Transverse colon (tissue), 4 donors: ENCODE results near the gene IGF1. TPM values are rescaled to one million over a fixed set of nuclear protein-coding genes. Genes with fewer than 3 reads are reported as not detected.

ENCODE experiments used
- DNase-seq: peaks from one replicate; pipeline ENCODE4 v3.0.0-alpha.2; 2019
- H3K27ac ChIP-seq, 4 donors: fragments of 200-600 bp; sonication (generic); 2 replicates each; pipeline ENCODE4 v1.5.1; 2016 to 2018; ENCODE audit warnings: inconsistent platforms in 4 of 4
- H3K27me3 ChIP-seq: fragments of 200-600 bp; sonication (generic); 2 replicates; pipeline ENCODE4 v1.5.1; 2017; ENCODE audit warnings: inconsistent platforms
- H3K36me3 ChIP-seq, 4 donors: fragments of 200-600 bp; sonication (generic); 2 replicates each; pipeline ENCODE4 v1.5.1; 2017 to 2019; ENCODE audit warnings: inconsistent platforms in 4 of 4
- H3K4me1 ChIP-seq, 4 donors: fragments of 200-600 bp; sonication (generic); 2 replicates each; pipeline ENCODE4 v1.5.1; 2017 to 2020; ENCODE audit warnings: inconsistent platforms in 4 of 4
- H3K4me3 ChIP-seq, 4 donors: fragments of 200-600 bp; sonication (generic); 1 replicate in 1 of 4; 2 replicates in 3 of 4; pipeline versions ENCODE4 v1.5.1 to v1.6.1; 2017 to 2019; ENCODE audit warnings: inconsistent platforms in 4 of 4
- H3K9me3 ChIP-seq, 2 donors: fragments of 200-600 bp; sonication (generic); 2 replicates each; pipeline ENCODE4 v1.5.1; 2017 to 2019; ENCODE audit warnings: inconsistent platforms in 2 of 2
- EP300 ChIP-seq: sonication (generic); formaldehyde crosslinking; IDR thresholded peaks from one replicate; pipeline ENCODE4 v1.6.1; 2017; ENCODE audit warnings: antibody characterized with exemption, low read depth
- POLR2A ChIP-seq: fragments of 450-650 bp; IDR thresholded peaks from one replicate; pipeline ENCODE4 v1.6.1; 2016; ENCODE audit warnings: antibody characterized with exemption, mild to moderate bottlenecking, moderate library complexity
- POLR2AphosphoS5 ChIP-seq, 3 donors: sonication (generic); formaldehyde crosslinking; IDR thresholded peaks; one replicate each; pipeline ENCODE4 v1.6.1; 2016; ENCODE audit warnings: antibody characterized with exemption in 3 of 3
- WGBS, 2 donors: methylation state at CpG; one replicate each; pipeline ENCODE4 v1.1.5; 2018; ENCODE audit warnings: low coverage in 1 of 2; 5-methylcytosine and 5-hydroxymethylcytosine counted together
- in situ Hi-C, 4 donors: fragments of 200-750 bp; cut with MboI; loops; one replicate each; pipeline versions ENCODE4 v1.15.0 to v1.15.1; 2017; ENCODE audit warnings: low sequenced_read_pairs in 3 of 4, low pct_ligation_motif_present in 1 of 4, low pct_unique_long_range_greater_than_20kb in 1 of 4
- intact Hi-C: fragments of 100-400 bp; cut with DNase I; formaldehyde crosslinking; loops from one replicate; pipeline ENCODE4 v1.15.1; 2023; ENCODE audit warnings: low total_unique reads
- total RNA-seq, 4 donors: library from RNA; depleted of rRNA; stranded (reverse); fragments of >200 nt; gene quantifications; one replicate each; pipeline ENCODE4 v1.1.0, GENCODE V29; 2016
- TF ChIP-seq, protein P1 (sequence below), 5 experiments: fragments of 200-600 bp in 3 of 5; fragments of 450-650 bp in 2 of 5; sonication (generic) in 3 of 5; IDR thresholded peaks; 1 replicate in 2 of 5; 2 replicates in 3 of 5; pipeline ENCODE4 v1.5.1; 2016 to 2017; ENCODE audit warnings: antibody characterized with exemption in 5 of 5, inconsistent platforms in 3 of 5, mild to moderate bottlenecking in 2 of 5, moderate library complexity in 1 of 5

The IGF1 gene
- total RNA-seq, 4 donors from 2014 or later, result 2.2 to 15.5 (median 5.4) TPM

DNA sequence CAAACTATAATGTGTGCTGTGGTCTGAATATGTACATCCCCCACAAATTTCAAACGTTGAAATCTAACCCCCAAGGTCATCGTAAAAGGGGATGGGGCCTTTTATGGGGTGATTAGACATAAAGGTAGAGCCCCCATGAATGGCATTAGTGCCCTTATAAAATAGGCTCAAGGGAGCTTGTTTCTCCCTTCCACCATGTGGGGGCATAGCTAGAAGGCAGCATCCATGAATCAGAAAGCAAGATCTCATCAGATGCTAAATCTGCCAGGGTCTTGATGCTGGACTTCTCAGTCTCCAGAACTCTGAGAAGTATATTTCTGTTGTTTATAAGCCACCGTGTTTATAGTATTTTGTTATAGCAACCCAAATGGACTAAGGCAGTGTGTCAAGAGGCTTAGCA is 33.4 kb upstream of the IGF1 start:
- in situ Hi-C loops (no loop called here), intact Hi-C loops (no loop called here)
- no peak overlapping the region for H3K4me3 ChIP-seq
- H3K9me3 ChIP-seq, result no peaks in the 10 kb centered on the region
- WGBS, 2 donors, result 46 to 93% methylated on average over 2 to 3 of the region's 3 CpGs
- H3K27me3 ChIP-seq, result no peaks in the 10 kb centered on the region
- no peak overlapping the region for H3K27ac ChIP-seq
- no peak for DNase-seq
- TF ChIP-seq EP300 (no peak), POLR2AphosphoS5 (IDR thresholded peaks at IDR 0.05) (no peak)
- TF ChIP-seq, protein P1, sequence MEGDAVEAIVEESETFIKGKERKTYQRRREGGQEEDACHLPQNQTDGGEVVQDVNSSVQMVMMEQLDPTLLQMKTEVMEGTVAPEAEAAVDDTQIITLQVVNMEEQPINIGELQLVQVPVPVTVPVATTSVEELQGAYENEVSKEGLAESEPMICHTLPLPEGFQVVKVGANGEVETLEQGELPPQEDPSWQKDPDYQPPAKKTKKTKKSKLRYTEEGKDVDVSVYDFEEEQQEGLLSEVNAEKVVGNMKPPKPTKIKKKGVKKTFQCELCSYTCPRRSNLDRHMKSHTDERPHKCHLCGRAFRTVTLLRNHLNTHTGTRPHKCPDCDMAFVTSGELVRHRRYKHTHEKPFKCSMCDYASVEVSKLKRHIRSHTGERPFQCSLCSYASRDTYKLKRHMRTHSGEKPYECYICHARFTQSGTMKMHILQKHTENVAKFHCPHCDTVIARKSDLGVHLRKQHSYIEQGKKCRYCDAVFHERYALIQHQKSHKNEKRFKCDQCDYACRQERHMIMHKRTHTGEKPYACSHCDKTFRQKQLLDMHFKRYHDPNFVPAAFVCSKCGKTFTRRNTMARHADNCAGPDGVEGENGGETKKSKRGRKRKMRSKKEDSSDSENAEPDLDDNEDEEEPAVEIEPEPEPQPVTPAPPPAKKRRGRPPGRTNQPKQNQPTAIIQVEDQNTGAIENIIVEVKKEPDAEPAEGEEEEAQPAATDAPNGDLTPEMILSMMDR (IDR thresholded peaks at IDR 0.05), result no peak
- H3K36me3 ChIP-seq, result no peaks in the 10 kb centered on the region
- no peaks in the 10 kb centered on the region for H3K4me1 ChIP-seq

DNA sequence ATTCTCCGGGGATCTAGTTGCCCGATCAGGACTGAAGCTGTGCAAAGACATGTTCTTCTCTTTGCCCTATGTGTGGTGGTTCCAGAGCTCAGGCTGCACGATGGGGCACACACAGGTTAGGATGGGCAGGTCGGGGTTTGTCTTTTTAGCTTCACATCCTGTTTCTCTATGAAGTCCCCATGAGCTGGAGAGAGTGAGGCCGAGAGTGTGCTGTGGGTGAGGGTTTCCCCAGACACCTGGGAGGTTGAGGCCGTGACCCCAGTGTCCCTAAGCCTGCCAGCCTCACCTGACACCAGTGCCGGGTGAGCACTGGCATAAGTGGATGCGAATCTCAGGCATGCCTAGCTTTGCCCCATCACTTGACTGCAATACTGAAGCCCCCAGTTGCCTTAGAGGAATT is 32.9 kb upstream of the IGF1 start:
- no peaks in the 10 kb centered on the region for H3K27me3 ChIP-seq
- no peaks in the 10 kb centered on the region for H3K36me3 ChIP-seq
- DNase-seq, result no peak
- WGBS, 2 donors, result 82 to 83% methylated on average over 3 to 8 of the region's 8 CpGs
- no peak overlapping the region for H3K27ac ChIP-seq
- no peaks in the 10 kb centered on the region for H3K9me3 ChIP-seq
- intact Hi-C loops, result no loop called here
- H3K4me1 ChIP-seq, result no peaks in the 10 kb centered on the region
- in situ Hi-C loops, result no loop called here
- TF ChIP-seq POLR2AphosphoS5 (IDR thresholded peaks at IDR 0.05), result no peak
- TF ChIP-seq EP300, result no peak
- TF ChIP-seq, protein P1 (IDR thresholded peaks at IDR 0.05), result no peak
- no peak overlapping the region for H3K4me3 ChIP-seq

DNA sequence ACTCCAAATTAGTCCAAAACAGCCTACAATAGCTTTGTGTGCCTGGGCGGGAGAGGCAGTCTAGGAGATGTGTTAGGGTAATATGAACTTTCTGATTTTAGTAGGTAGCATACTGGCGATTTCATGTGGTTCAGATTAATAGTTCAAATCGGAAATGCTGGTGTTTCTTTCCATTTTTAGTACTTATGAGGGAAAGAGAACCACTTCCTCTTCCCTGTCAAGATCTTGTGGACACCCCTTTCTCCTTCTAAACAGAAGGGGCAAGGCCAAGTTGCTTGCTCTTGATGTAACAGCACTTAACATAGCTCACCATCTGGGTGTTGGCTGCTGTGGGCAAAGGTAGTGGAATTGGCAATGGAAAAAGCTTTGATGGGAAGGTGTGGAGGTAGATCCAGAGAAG is 32.2 kb upstream of the IGF1 start:
- H3K27ac ChIP-seq, result no peak overlapping the region
- 76 to 78% methylated on average over 3 of the region's 3 CpGs for WGBS, 2 donors
- H3K9me3 ChIP-seq, result no peaks in the 10 kb centered on the region
- intact Hi-C loops (no loop called here), in situ Hi-C loops (no loop called here)
- H3K4me1 ChIP-seq, result no peaks in the 10 kb centered on the region
- TF ChIP-seq, protein P1 (IDR thresholded peaks at IDR 0.05), result no peak
- no peak for TF ChIP-seq POLR2A
- no peak for TF ChIP-seq EP300
- no peak for TF ChIP-seq POLR2AphosphoS5 (IDR thresholded peaks at IDR 0.05)
- no peak overlapping the region for H3K4me3 ChIP-seq
- no peaks in the 10 kb centered on the region for H3K36me3 ChIP-seq
- no peak for DNase-seq
- no peaks in the 10 kb centered on the region for H3K27me3 ChIP-seq

DNA sequence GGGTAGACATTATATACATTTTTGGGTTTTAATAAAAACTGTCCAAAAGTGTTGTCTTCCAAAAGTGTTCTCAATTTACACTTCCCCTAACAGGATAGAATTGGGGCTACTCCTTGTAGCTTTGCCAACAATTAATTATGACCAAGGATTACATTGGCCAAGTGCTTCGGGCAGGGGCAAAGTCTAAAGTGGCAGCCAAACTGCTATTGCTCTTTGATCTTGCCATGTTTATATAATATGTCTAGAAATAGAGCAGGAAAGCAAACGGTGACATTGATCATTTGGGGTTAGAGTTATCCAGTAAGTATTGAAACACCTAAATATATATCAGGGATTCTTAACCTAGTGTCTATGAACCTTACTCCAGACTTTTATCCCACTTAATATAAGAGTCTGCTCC is 31.2 kb upstream of the IGF1 start:
- H3K4me1 ChIP-seq, result no peaks in the 10 kb centered on the region
- no peak overlapping the region for H3K4me3 ChIP-seq
- no peaks in the 10 kb centered on the region for H3K9me3 ChIP-seq
- WGBS, 2 donors, result 17 to 47% methylated on average over 1 to 2 of the region's 2 CpGs
- in situ Hi-C loops (no loop called here), intact Hi-C loops (no loop called here)
- H3K36me3 ChIP-seq, result no peaks in the 10 kb centered on the region
- no peak for DNase-seq
- TF ChIP-seq, protein P1 (IDR thresholded peaks at IDR 0.05), result no peak
- no peak for TF ChIP-seq EP300
- no peak for TF ChIP-seq POLR2A
- no peaks in the 10 kb centered on the region for H3K27me3 ChIP-seq
- H3K27ac ChIP-seq, result no peak overlapping the region
